Femur (tissue), 1 donor: ENCODE data around the gene TMEM17.

ENCODE experiments used
- DNase-seq: peaks from one replicate; pipeline ENCODE4 v3.0.0-alpha.2; 2017

TMEM17 gene

GRCh38 chr2:62452701-62453454 lies 53.1 kb downstream of the TMEM17 start:
- no peak for DNase-seq

- no peak for DNase-seq
Measured at GRCh38 chr2:62450716-62451191, 55.2 kb downstream of the TMEM17 start.
